IMR-90 (cell line): ENCODE results near the gene PRR20E.
"Not testable (repeated sequence)": the region's sequence is repeated elsewhere in the genome, so short reads cannot be mapped to it uniquely, and the experiment has no call there.

Source experiments
- BHLHE40 ChIP-seq: fragments of 150-350 bp; IDR thresholded peaks from 2 replicates; pipeline ENCODE4 v1.6.1; 2016; ENCODE audit warnings: mild to moderate bottlenecking, low read depth, low read length
- CTCF ChIP-seq: conservative IDR thresholded peaks from 2 replicates; pipeline ENCODE4 v1.5.1; 2012; ENCODE audit warnings: mild to moderate bottlenecking, low read depth, low read length, improper control_type of control experiment
- FOS ChIP-seq: fragments of 150-350 bp; IDR thresholded peaks from 2 replicates; pipeline ENCODE4 v1.6.1; 2016; ENCODE audit warnings: low read depth, low read length
- RFX5 ChIP-seq: IDR thresholded peaks from 2 replicates; pipeline ENCODE4 v1.8.0; 2012; ENCODE audit warnings: low read depth, mild to moderate bottlenecking, low read length, moderate library complexity

DNA sequence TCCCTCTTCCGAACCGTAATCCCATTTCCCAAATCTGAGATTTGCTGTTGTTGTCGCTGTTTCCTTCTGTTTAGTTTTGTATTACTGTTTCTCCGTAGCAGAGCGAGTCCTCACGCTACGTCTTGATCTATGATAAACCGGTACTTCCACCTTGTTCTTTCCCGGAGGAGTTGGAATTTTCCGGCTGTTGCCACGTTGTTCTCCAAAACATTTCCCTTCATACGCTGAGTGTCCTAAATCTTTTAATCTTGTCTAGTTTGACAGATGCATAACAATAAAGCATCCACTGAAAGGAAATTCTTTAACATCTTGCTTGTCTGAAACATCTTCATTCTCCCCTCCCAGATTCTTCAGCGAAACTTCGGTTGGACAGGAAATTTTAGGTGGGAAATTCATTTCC is 18.9 kb upstream of the PRR20E start:
- TF ChIP-seq FOS, RFX5, CTCF, BHLHE40: not testable (repeated sequence)
